Nephron (organoid): ENCODE measurements around the gene ARHGEF28.

Source experiments
- H3K27ac Mint-ChIP-seq, 3 experiments: 2 replicates each; pipeline ENCODE4 v1.8.0; 2020; ENCODE audit warnings: mixed read lengths in 3 of 3, mild to moderate bottlenecking in 2 of 3, moderate library complexity in 1 of 3
- H3K27me3 Mint-ChIP-seq: 2 replicates; pipeline ENCODE4 v1.8.0; 2021; ENCODE audit warnings: low read depth, mild to moderate bottlenecking, moderate library complexity, mixed read lengths
- H3K36me3 Mint-ChIP-seq: 2 replicates; pipeline ENCODE4 v1.8.0; 2020; ENCODE audit warnings: low read depth, mixed read lengths
- H3K4me1 Mint-ChIP-seq: 2 replicates; pipeline ENCODE4 v1.8.0; 2020; ENCODE audit warnings: mixed read lengths
- H3K4me3 Mint-ChIP-seq, 3 experiments: 2 replicates each; pipeline ENCODE4 v1.8.0; 2020; ENCODE audit warnings: mild to moderate bottlenecking in 3 of 3, mixed read lengths in 3 of 3, moderate library complexity in 2 of 3
- H3K9me3 Mint-ChIP-seq: 2 replicates; pipeline ENCODE4 v1.8.0; 2020; ENCODE audit warnings: mixed read lengths
- TF ChIP-seq, protein P1 (sequence below), 3 experiments: fragments of 200-600 bp; sonication (generic); IDR thresholded peaks; one replicate each; pipeline ENCODE4 v1.5.0; 2021; ENCODE audit warnings: antibody characterized with exemption in 3 of 3; ENCODE audit not compliant: unreplicated experiment in 3 of 3

Gene ARHGEF28

DNA sequence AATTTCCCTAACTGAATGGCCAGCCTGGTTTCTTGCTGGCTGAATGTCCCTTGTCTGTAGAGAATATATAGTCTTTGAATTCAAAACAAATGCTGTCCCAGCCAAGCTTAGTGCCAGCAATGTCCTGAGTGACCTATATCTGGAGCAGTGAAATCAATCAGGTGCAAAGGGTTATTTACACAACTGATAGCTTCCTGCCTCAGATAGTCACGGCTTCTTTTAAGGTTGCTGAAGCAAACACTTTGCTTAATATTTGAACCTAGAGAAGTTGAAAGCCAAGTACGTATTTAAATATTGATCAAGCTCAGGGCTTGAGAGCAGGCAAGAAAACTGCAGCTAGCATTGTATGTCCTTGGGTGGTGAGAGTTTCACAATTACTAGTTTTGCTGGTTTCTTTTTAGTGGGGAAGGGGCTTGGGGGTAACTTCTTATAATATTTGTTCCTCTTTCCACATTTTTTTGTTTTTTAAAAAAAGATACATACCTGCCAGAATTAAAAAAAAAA is 2.0 kb upstream of the ARHGEF28 start:
- TF ChIP-seq, protein P1, sequence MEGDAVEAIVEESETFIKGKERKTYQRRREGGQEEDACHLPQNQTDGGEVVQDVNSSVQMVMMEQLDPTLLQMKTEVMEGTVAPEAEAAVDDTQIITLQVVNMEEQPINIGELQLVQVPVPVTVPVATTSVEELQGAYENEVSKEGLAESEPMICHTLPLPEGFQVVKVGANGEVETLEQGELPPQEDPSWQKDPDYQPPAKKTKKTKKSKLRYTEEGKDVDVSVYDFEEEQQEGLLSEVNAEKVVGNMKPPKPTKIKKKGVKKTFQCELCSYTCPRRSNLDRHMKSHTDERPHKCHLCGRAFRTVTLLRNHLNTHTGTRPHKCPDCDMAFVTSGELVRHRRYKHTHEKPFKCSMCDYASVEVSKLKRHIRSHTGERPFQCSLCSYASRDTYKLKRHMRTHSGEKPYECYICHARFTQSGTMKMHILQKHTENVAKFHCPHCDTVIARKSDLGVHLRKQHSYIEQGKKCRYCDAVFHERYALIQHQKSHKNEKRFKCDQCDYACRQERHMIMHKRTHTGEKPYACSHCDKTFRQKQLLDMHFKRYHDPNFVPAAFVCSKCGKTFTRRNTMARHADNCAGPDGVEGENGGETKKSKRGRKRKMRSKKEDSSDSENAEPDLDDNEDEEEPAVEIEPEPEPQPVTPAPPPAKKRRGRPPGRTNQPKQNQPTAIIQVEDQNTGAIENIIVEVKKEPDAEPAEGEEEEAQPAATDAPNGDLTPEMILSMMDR (IDR thresholded peaks at IDR 0.05; ENCODE audit: unreplicated experiment in 3 of 3): no peak
- Mint-ChIP-seq H3K27me3 (peaks cover 47% of the 10 kb centered on the region), H3K36me3 (no peaks in the 10 kb centered on the region), H3K4me3 (peak overlapping the region; percentile 3 to 35 (median 11)), H3K4me1 (peaks cover 14% of the 10 kb centered on the region), H3K9me3 (no peaks in the 10 kb centered on the region), H3K27ac (no peak overlapping the region)

DNA sequence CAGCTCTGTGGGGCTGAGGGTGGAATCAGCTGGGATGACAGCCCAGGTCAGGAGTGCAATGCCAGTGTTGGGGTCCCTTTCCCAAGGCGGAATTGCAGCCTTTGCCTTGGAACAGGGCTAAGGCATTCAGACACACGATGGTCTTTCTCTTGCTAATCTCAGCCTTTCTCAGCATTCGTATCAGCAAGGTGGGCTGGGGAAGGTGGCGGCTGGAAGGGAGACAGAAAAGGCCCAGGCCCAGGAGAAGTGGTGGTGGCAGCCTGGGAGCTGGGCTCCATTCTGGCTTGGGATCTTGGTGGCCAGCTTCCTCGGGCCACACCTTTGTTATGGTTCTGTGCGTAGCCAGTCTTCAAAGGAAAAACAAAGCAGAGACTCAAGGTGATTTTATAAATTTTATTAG is 1.1 kb upstream of the ARHGEF28 start:
- Mint-ChIP-seq H3K9me3 (no peaks in the 10 kb centered on the region), H3K4me3 (peak overlapping the region; percentile 47 to 86 (median 59)), H3K27me3 (peaks cover 51% of the 10 kb centered on the region), H3K4me1 (peaks cover 12% of the 10 kb centered on the region), H3K27ac (no peak overlapping the region), H3K36me3 (no peaks in the 10 kb centered on the region)
- TF ChIP-seq, protein P1 (IDR thresholded peaks at IDR 0.05; ENCODE audit: unreplicated experiment in 3 of 3): no peak

DNA sequence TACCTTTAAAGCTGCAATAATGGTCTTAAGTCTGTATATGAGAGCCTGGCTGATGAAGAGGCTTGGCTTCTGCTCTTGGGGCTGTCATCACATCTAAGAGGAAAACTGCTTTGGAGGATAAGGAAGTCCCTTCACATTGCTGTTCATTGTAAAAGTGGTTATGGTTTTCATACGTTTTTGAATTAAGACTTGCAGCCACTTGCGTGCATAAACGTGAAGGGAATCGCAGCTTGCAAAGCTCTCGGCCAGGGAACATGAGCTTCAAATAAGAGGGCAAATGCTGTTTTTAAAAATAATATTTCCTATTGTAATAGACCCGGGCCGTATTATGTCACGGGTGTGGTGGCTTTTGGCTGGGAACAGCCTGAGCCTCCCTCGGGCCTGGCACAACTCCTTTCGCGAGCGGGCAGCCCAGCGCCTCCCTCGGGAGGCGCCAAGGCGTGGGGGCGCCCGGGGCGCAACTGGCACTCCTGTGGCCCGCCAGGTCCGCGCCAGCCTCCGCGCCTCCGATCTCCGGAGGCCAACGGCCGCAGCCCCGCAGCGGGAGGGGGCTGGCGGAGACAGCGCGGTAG is 538 bp upstream of the ARHGEF28 start:
- TF ChIP-seq, protein P1 (IDR thresholded peaks at IDR 0.05; ENCODE audit: unreplicated experiment in 3 of 3): no peak
- peak overlapping the region; percentile 79 to 86 (median 85) for H3K4me3 Mint-ChIP-seq
- peaks cover 6% of the 10 kb centered on the region for H3K4me1 Mint-ChIP-seq
- H3K27me3 Mint-ChIP-seq: peaks cover 55% of the 10 kb centered on the region
- H3K27ac Mint-ChIP-seq: peak overlapping the region in 1 of 3 experiments; percentile 61
- no peaks in the 10 kb centered on the region for H3K9me3 Mint-ChIP-seq
- H3K36me3 Mint-ChIP-seq: no peaks in the 10 kb centered on the region

DNA sequence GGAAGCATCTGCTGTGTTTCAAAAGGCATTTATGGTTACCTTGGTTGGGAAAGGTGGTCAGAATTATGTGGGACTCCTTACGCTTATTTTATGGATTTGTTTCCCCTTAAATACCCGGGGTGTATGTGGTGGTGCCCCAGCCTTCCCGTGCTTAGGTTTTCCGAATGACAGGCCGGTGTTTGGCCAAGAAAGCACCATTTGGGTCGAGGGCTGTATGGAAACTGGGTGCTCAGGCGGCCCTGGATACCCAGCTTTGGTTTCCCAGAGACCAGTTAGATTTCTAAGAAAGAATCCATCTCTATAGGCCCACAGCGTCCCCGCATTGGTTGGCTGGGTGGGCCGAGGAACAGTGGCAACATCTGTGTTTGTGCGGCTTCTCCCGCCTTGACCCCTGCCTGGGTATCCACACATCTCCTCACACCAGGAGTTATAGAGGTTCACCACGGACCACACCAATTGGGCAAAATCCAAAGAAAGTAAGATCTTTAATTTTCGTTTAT is 868 bp downstream of the ARHGEF28 start:
- Mint-ChIP-seq H3K4me1 (peaks cover 4% of the 10 kb centered on the region), H3K9me3 (no peaks in the 10 kb centered on the region), H3K4me3 (peak overlapping the region; percentile 56 to 77 (median 69)), H3K27ac (no peak overlapping the region), H3K27me3 (peaks cover 62% of the 10 kb centered on the region), H3K36me3 (no peaks in the 10 kb centered on the region)
- TF ChIP-seq, protein P1 (IDR thresholded peaks at IDR 0.05; ENCODE audit: unreplicated experiment in 3 of 3): no peak

DNA sequence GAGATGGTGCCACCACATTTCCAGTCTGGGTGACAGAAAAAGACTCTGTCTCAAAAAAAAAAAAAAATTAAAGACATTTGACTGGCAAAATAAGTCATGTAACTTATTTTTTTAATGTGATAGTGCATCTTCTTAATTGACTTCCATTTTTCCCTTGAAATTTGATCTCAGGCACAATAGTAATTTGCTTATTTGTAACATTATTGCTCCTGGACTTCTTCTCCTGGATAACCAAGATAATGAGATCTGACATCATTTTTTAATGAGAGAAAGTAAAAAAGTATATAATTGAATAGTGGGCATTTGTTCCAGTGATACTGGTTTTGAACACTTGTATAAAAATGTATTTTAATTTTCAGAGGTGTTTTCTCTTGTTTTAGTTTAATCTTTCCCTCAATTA is 3.5 kb downstream of the ARHGEF28 start:
- TF ChIP-seq, protein P1 (IDR thresholded peaks at IDR 0.05; ENCODE audit: unreplicated experiment in 3 of 3): no peak
- H3K36me3 Mint-ChIP-seq: no peaks in the 10 kb centered on the region

DNA sequence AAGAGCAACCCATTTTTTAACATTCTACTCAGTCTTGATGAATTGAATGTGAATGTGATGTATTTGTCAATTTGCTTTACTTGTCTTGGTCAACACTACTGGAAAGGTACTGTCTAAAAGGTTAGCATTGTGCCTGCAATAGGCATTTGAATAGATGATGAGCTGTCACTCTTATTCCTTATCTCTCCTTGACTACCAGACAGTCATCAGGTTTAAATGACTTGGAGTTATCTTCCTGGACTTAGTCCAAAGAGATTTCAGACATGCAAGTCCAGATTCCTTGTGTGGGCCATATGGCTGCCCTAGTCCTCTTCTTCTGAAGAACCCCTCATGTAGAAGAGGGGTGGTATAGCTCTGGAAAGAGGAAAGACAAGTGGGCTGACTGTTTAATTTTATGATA is 4.8 kb downstream of the ARHGEF28 start:
- H3K27me3 Mint-ChIP-seq: peaks cover 53% of the 10 kb centered on the region
- H3K27ac Mint-ChIP-seq: no peak overlapping the region
- TF ChIP-seq, protein P1 (IDR thresholded peaks at IDR 0.05; ENCODE audit: unreplicated experiment in 3 of 3): no peak
- no peaks in the 10 kb centered on the region for H3K9me3 Mint-ChIP-seq
- H3K4me3 Mint-ChIP-seq: no peak overlapping the region
- H3K36me3 Mint-ChIP-seq: no peaks in the 10 kb centered on the region
- H3K4me1 Mint-ChIP-seq: no peaks in the 10 kb centered on the region

More for the DNA sequence above, 3.5 kb downstream of the ARHGEF28 start:
- H3K27me3 Mint-ChIP-seq: peaks cover 58% of the 10 kb centered on the region
- H3K9me3 Mint-ChIP-seq: no peaks in the 10 kb centered on the region
- no peak overlapping the region for H3K4me3 Mint-ChIP-seq
- H3K4me1 Mint-ChIP-seq: peaks cover 4% of the 10 kb centered on the region
- no peak overlapping the region for H3K27ac Mint-ChIP-seq
